ENCODE results near the gene SNX20. TPM values are rescaled to one million over a fixed set of nuclear protein-coding genes. Genes with fewer than 3 reads are reported as not detected.

Gene SNX20
- total RNA-seq, 2 experiments from 2014 or later, result 70.6 to 76.3 TPM

- peak overlapping the region; percentile 88 for H3K27ac Mint-ChIP-seq
- ATAC-seq (ENCODE audit: low read depth), result peak; percentile 57
These were observed 2.7 kb upstream of the SNX20 start for GRCh38 chr16:50683689-50684374.

GRCh38 chr16:50680556-50680893, 587 bp downstream of the SNX20 start:
- H3K27ac Mint-ChIP-seq, result peak overlapping the region; percentile 89
- peaks cover 74% of the 10 kb centered on the region for H3K4me1 Mint-ChIP-seq
- H3K27me3 Mint-ChIP-seq, result no peaks in the 10 kb centered on the region
- POLR2A ChIA-PET, result interaction anchor here (1.2 to 8.1 kb wide), 5 partner anchors 9 to 406 kb away, joined by 3 to 112 read pairs (median 14); partner anchors contain the start of genes CYLD and NOD2
- H3K9me3 Mint-ChIP-seq, result no peaks in the 10 kb centered on the region
- peak; percentile 29 for DNase-seq
- peak overlapping the region; percentile 92 for H3K4me3 Mint-ChIP-seq
- ATAC-seq (ENCODE audit: low read depth), result no peak
- H3K36me3 Mint-ChIP-seq, result peaks cover 34% of the 10 kb centered on the region

More at GRCh38 chr16:50683689-50684374, 2.7 kb upstream of the SNX20 start:
- Mint-ChIP-seq H3K36me3 (peaks cover 6% of the 10 kb centered on the region), H3K4me3 (peak overlapping the region; percentile 72), H3K4me1 (peaks cover 55% of the 10 kb centered on the region), H3K27me3 (no peaks in the 10 kb centered on the region), H3K9me3 (no peaks in the 10 kb centered on the region)
- DNase-seq, result peak; percentile 68
- POLR2A ChIA-PET, result interaction anchor here (2.9 to 8.1 kb wide), 2 partner anchors 16 to 60 kb away, joined by 21 to 112 read pairs; partner anchors contain the start of gene CYLD

GRCh38 chr16:50679676-50680555, 1.2 kb downstream of the SNX20 start:
- Mint-ChIP-seq H3K27ac (peak overlapping the region; percentile 89), H3K9me3 (no peaks in the 10 kb centered on the region), H3K4me1 (peaks cover 68% of the 10 kb centered on the region), H3K27me3 (no peaks in the 10 kb centered on the region), H3K4me3 (peak overlapping the region; percentile 92), H3K36me3 (peaks cover 39% of the 10 kb centered on the region)
- no peak for ATAC-seq (ENCODE audit: low read depth)
- POLR2A ChIA-PET, result interaction anchor here (1.2 to 8.1 kb wide), 6 partner anchors 8 to 406 kb away, joined by 3 to 112 read pairs (median 9); partner anchors contain the start of genes CYLD and NOD2
- no peak for DNase-seq

- POLR2A ChIA-PET, result interaction anchor here (1.2 to 8.1 kb wide), 4 partner anchors 8 to 79 kb away, joined by 4 to 112 read pairs (median 42); partner anchors contain the start of gene CYLD
- Mint-ChIP-seq H3K4me1 (peaks cover 63% of the 10 kb centered on the region), H3K27ac (peak overlapping the region; percentile 89), H3K9me3 (peaks cover 1% of the 10 kb centered on the region), H3K36me3 (peaks cover 45% of the 10 kb centered on the region), H3K27me3 (no peaks in the 10 kb centered on the region), H3K4me3 (peak overlapping the region; percentile 92)
- no peak for ATAC-seq (ENCODE audit: low read depth)
- no peak for DNase-seq
These were observed 1.8 kb downstream of the SNX20 start for GRCh38 chr16:50679266-50679665.

DNA sequence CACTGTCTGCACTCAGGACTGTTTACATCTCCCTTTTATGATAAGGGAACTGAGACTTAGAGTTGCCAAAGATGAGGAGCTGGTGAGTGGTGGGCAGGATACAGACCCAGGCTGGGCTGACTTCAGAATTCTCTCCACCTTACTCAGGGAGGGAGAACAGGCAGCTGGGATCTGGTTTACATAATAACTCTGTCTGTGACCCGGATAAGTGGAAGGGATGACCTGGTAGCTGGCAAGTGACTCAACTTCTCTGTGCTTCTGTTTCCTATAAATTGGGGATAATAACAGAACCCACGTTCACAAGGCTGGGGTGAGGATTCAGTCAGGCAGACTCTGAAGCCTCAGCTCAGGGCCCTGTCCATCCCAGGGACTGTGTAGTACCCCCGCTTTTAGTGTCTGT, 2.6 kb downstream of the SNX20 start:
- peak overlapping the region; percentile 92 for H3K4me3 Mint-ChIP-seq
- H3K4me1 Mint-ChIP-seq, result peaks cover 55% of the 10 kb centered on the region
- peak overlapping the region; percentile 19 for H3K27ac Mint-ChIP-seq
- no peak for ATAC-seq (ENCODE audit: low read depth)
- no peaks in the 10 kb centered on the region for H3K27me3 Mint-ChIP-seq
- H3K36me3 Mint-ChIP-seq, result peaks cover 49% of the 10 kb centered on the region
- no peak for DNase-seq
- POLR2A ChIA-PET, result interaction anchor here (1.2 to 8.1 kb wide), 3 partner anchors 11 to 79 kb away, joined by 4 to 112 read pairs (median 69); partner anchors contain the start of gene CYLD
- H3K9me3 Mint-ChIP-seq, result peaks cover 3% of the 10 kb centered on the region

GRCh38 chr16:50677351-50677750, 3.8 kb downstream of the SNX20 start:
- ATAC-seq (ENCODE audit: low read depth), result no peak
- Mint-ChIP-seq H3K4me1 (peaks cover 46% of the 10 kb centered on the region), H3K9me3 (peaks cover 9% of the 10 kb centered on the region), H3K4me3 (peak overlapping the region; percentile 28), H3K27me3 (no peaks in the 10 kb centered on the region), H3K27ac (peak overlapping the region; percentile 36), H3K36me3 (peaks cover 59% of the 10 kb centered on the region)
- DNase-seq, result no peak
- POLR2A ChIA-PET, result interaction anchor here (0.5 to 6.7 kb wide), 2 partner anchors 10 to 68 kb away, joined by 6 to 69 read pairs; no protein-coding TSS in a partner anchor

- no peaks in the 10 kb centered on the region for H3K27me3 Mint-ChIP-seq
- no peak for DNase-seq
- POLR2A ChIA-PET, result interaction anchor here (0.5 to 6.7 kb wide), 2 partner anchors 9 to 69 kb away, joined by 6 to 69 read pairs; no protein-coding TSS in a partner anchor
- H3K36me3 Mint-ChIP-seq, result peaks cover 65% of the 10 kb centered on the region
- peak overlapping the region; percentile 61 for H3K27ac Mint-ChIP-seq
- H3K4me1 Mint-ChIP-seq, result peaks cover 41% of the 10 kb centered on the region
- no peak overlapping the region for H3K4me3 Mint-ChIP-seq
- peaks cover 12% of the 10 kb centered on the region for H3K9me3 Mint-ChIP-seq
- ATAC-seq (ENCODE audit: low read depth), result no peak
These were observed 4.4 kb downstream of the SNX20 start for GRCh38 chr16:50676684-50677225.

GRCh38 chr16:50675686-50676610, 5.2 kb downstream of the SNX20 start:
- POLR2A ChIA-PET, result interaction anchor here (0.9 to 6.7 kb wide), 2 partner anchors 9 to 68 kb away, joined by 4 to 69 read pairs; no protein-coding TSS in a partner anchor
- Mint-ChIP-seq H3K4me3 (no peak overlapping the region), H3K36me3 (peaks cover 73% of the 10 kb centered on the region), H3K27ac (peak overlapping the region; percentile 61), H3K27me3 (no peaks in the 10 kb centered on the region), H3K9me3 (peaks cover 17% of the 10 kb centered on the region), H3K4me1 (peaks cover 40% of the 10 kb centered on the region)
- DNase-seq (no peak), ATAC-seq (ENCODE audit: low read depth) (no peak)

DNA sequence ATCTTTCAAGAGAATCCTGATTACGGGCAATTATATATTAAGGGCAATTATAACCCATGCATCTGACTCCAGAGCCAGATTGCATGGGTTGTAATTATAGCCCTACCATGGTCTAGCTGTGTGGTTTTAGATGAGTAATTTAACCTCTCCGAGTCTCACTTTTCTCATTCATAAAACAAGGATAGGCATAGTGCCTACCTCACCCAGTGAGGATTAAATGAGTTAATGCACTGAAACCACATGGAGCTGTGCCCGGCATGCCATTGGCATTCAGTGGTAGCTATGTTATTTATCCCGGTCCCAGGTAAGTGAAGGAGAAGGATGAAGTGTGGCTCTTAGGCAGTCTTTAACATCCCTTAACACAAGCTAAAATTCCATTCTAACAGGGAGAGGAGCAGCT, 6.3 kb downstream of the SNX20 start:
- DNase-seq, result no peak
- POLR2A ChIA-PET, result interaction anchor here (0.9 kb wide), 1 partner anchor 69 kb away, joined by 4 read pairs; no protein-coding TSS in a partner anchor
- no peaks in the 10 kb centered on the region for H3K27me3 Mint-ChIP-seq
- H3K4me1 Mint-ChIP-seq, result peaks cover 35% of the 10 kb centered on the region
- H3K4me3 Mint-ChIP-seq, result no peak overlapping the region
- peaks cover 17% of the 10 kb centered on the region for H3K9me3 Mint-ChIP-seq
- no peak overlapping the region for H3K27ac Mint-ChIP-seq
- no peak for ATAC-seq (ENCODE audit: low read depth)
- H3K36me3 Mint-ChIP-seq, result peaks cover 75% of the 10 kb centered on the region

DNA sequence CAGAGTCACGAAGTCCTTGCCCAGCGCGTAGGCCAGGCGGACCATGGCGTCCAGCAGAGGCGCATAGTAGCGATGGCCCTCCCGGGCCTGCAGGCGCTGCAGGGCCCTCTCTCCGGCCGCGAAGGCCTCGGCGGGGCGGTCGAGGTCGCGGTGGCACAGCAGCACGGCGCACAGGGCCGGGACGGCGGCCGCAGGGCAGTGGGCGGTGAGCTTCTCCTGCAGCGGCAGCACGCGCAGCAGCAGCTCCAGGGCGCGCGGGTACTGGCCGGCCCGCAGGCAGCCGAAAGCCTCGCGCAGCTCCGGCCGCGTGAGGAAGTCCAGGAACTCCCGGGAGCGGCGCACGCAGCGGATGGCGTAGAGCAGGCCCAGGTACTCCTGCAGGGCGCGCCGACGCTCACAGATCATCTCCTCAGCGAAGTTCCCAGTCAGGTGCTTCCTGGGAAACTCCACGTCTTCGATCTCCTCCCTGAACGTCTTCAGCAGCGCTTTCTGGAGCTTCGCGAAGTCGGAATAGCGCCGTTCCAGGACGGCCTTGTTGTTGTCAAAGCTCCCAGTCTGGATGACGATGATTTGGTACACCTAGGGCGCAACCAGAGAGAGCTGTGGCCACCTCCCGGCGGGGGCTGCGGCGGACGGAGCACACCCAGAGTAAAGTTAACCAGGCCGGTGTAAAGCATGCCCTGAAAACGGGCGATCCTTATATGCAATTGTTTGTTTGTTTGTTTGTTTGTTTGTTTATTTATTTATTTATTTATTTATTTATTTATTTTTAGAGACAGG, 7.4 kb downstream of the SNX20 start:
- ATAC-seq (ENCODE audit: low read depth), result no peak
- Mint-ChIP-seq H3K9me3 (peaks cover 17% of the 10 kb centered on the region), H3K4me3 (no peak overlapping the region), H3K36me3 (peaks cover 72% of the 10 kb centered on the region), H3K4me1 (peaks cover 30% of the 10 kb centered on the region), H3K27me3 (no peaks in the 10 kb centered on the region), H3K27ac (no peak overlapping the region)
- no peak for DNase-seq
- POLR2A ChIA-PET, result interaction anchor here (0.6 kb wide), 1 partner anchor 332 kb away, joined by 3 read pairs; no protein-coding TSS in a partner anchor

GRCh38 chr16:50671644-50672260, 9.4 kb downstream of the SNX20 start:
- H3K27ac Mint-ChIP-seq, result peak overlapping the region; percentile 75
- H3K4me1 Mint-ChIP-seq, result peaks cover 32% of the 10 kb centered on the region
- H3K27me3 Mint-ChIP-seq, result no peaks in the 10 kb centered on the region
- POLR2A ChIA-PET, result interaction anchor here (0.6 to 9.2 kb wide), 4 partner anchors 9 to 135 kb away, joined by 3 to 144 read pairs (median 10); partner anchors contain the start of genes CYLD and SNX20
- H3K9me3 Mint-ChIP-seq, result peaks cover 17% of the 10 kb centered on the region
- DNase-seq, result peak; percentile 58
- no peak overlapping the region for H3K4me3 Mint-ChIP-seq
- peaks cover 64% of the 10 kb centered on the region for H3K36me3 Mint-ChIP-seq
- ATAC-seq (ENCODE audit: low read depth), result no peak
